ENCODE results near the gene B4GALT2.

DNA sequence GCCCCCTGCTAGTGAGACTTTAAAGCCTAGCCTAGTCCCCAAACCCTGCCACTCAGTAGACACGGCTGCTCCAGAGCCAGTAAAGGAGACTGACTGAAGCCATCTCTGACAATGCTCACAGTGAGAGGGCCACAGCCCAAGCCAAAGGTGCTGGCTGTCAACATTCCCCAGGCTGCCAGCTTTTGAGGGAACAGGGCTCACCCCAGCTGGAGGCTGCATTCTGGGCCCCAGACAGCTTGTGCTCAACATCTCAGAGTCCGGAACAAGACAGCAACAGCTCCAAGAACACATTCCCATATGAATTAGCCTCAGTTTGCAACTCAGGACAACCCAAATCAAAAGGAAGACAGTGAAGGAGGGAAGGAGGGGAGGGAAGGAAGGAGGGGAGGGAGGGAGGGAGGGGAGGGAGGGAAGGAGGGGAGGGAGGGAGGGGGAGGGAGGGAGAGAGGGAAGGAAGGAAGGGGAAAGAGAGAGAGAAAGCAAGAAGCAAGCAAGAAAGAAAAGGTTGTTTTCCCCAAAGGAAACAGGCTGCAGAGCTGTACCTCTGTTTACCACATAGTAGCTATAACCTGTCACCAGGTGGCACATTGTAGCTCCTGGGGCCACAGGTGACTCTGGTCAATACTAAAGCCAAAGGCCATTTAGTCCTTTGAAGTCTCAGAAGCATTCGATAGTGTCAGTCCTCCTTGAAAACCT, 40.0 kb upstream of the B4GALT2 start:
- TF ChIP-seq, protein P1, sequence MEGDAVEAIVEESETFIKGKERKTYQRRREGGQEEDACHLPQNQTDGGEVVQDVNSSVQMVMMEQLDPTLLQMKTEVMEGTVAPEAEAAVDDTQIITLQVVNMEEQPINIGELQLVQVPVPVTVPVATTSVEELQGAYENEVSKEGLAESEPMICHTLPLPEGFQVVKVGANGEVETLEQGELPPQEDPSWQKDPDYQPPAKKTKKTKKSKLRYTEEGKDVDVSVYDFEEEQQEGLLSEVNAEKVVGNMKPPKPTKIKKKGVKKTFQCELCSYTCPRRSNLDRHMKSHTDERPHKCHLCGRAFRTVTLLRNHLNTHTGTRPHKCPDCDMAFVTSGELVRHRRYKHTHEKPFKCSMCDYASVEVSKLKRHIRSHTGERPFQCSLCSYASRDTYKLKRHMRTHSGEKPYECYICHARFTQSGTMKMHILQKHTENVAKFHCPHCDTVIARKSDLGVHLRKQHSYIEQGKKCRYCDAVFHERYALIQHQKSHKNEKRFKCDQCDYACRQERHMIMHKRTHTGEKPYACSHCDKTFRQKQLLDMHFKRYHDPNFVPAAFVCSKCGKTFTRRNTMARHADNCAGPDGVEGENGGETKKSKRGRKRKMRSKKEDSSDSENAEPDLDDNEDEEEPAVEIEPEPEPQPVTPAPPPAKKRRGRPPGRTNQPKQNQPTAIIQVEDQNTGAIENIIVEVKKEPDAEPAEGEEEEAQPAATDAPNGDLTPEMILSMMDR (IDR thresholded peaks at IDR 0.05): no peak
- no peak for TF ChIP-seq EZH2 (IDR thresholded peaks at IDR 0.05; ENCODE audit: borderline replicate concordance, insufficient read depth, low read depth, low read length, poor library complexity, severe bottlenecking)
